Lung (tissue), 12 donors: ENCODE results near the gene RNF152. TPM values are rescaled to one million over a fixed set of nuclear protein-coding genes. Genes with fewer than 3 reads are reported as not detected.

ENCODE experiments used
- ATAC-seq: fragments of 200-7000 bp; cut with Tn5 transposase; one replicate; pipeline ENCODE4 v1.9.1; 2020; ENCODE audit warnings: moderate number of reproducible peaks; ENCODE audit not compliant: insufficient read depth, low FRiP score
- DNase-seq, 3 donors: peaks; one replicate each; pipeline ENCODE4 v3.0.0-alpha.2; 2013 to 2017
- H3K27ac ChIP-seq, 2 donors: one replicate each; pipeline ENCODE4 v1.5.1; 2013; ENCODE audit warnings: mild to moderate bottlenecking in 2 of 2, moderate library complexity in 2 of 2, control low read depth in 1 of 2, inconsistent platforms in 1 of 2, low read depth in 1 of 2, low read length in 1 of 2
- H3K27me3 ChIP-seq, 3 donors: one replicate each; pipeline ENCODE4 v1.5.1; 2013; ENCODE audit warnings: low read length in 2 of 3; ENCODE audit not compliant: control insufficient read depth in 3 of 3, insufficient read depth in 3 of 3
- H3K36me3 ChIP-seq, 4 donors: one replicate each; pipeline ENCODE4 v1.5.1; 2013; ENCODE audit warnings: low read length in 4 of 4, mild to moderate bottlenecking in 1 of 4, moderate library complexity in 1 of 4; ENCODE audit not compliant: control insufficient read depth in 4 of 4, insufficient read depth in 4 of 4
- H3K4me1 ChIP-seq, 5 donors: one replicate each; pipeline ENCODE4 v1.5.1; 2013; ENCODE audit warnings: low read length in 5 of 5, mild to moderate bottlenecking in 2 of 5, moderate library complexity in 1 of 5; ENCODE audit not compliant: control insufficient read depth in 5 of 5, insufficient read depth in 5 of 5
- H3K4me3 ChIP-seq: one replicate; pipeline ENCODE4 v1.5.1; 2013; ENCODE audit warnings: mild to moderate bottlenecking, control low read depth, moderate library complexity
- H3K9ac ChIP-seq, 2 donors: one replicate each; pipeline ENCODE4 v1.5.1; 2013; ENCODE audit warnings: low read length in 2 of 2, control low read depth in 1 of 2; ENCODE audit not compliant: insufficient read depth in 1 of 2
- H3K9me3 ChIP-seq, 4 donors: one replicate each; pipeline ENCODE4 v1.5.1; 2013; ENCODE audit warnings: low read length in 3 of 4, mild to moderate bottlenecking in 1 of 4, moderate library complexity in 1 of 4; ENCODE audit not compliant: control insufficient read depth in 4 of 4, insufficient read depth in 3 of 4
- WGBS, 2 donors: extraction: QIAGEN DNeasy Blood & Tissue Kit; methylation state at CpG; one replicate each; pipeline ENCODE4 v1.1.7; 2013; 5-methylcytosine and 5-hydroxymethylcytosine counted together
- polyA plus RNA-seq, 2 donors: library from polyadenylated mRNA; stranded (reverse); fragments of 200-250 nt; gene quantifications; one replicate each; pipeline ENCODE4 v1.2.1, GENCODE V29; 2013
- total RNA-seq, 2 donors: library from RNA; depleted of rRNA in 1 of 2; stranded (reverse); fragments of >200 nt in 1 of 2; gene quantifications; one replicate each; pipeline ENCODE4 v1.2.1, GENCODE V29; 2014 to 2021
- TF ChIP-seq, protein P1 (sequence below): IDR thresholded peaks from 2 replicates; pipeline ENCODE4 v1.5.1; 2012; ENCODE audit warnings: mild to moderate bottlenecking; ENCODE audit errors: control extremely low read depth, extremely low read depth
- donor health status: control.
- donor health status: control.
- donor health status: Bipolar disorder and iron deficiency.
- donor health status: healthy.
- donor health status: DM: yes; HTN: yes; CAD: no.

The RNF152 gene
- total and polyA plus RNA-seq, 4 donors: 1.1 to 55.6 (median 9.6) TPM

DNA sequence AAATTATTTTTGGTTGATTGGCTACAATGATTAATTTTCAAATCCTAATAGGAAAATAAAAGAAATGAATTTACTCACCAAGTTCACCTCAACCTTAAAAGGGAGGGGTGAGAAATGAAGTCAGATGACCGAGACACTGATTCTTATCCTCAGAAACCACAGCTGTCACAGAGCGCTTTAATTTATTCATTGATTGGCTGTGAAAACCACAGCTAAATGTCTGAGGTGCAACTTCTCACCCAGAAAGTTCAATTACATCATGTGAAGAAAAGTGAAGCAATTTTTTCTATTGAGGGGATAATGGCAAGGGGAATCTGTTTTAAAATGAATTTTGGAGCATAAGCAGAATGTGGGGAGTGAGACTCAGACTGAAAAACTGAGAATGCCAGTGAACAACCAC is 128.4 kb downstream of the RNF152 start:
- WGBS, 2 donors: 42 to 63% methylated on average over 2 of the region's 2 CpGs
- TF ChIP-seq, protein P1, sequence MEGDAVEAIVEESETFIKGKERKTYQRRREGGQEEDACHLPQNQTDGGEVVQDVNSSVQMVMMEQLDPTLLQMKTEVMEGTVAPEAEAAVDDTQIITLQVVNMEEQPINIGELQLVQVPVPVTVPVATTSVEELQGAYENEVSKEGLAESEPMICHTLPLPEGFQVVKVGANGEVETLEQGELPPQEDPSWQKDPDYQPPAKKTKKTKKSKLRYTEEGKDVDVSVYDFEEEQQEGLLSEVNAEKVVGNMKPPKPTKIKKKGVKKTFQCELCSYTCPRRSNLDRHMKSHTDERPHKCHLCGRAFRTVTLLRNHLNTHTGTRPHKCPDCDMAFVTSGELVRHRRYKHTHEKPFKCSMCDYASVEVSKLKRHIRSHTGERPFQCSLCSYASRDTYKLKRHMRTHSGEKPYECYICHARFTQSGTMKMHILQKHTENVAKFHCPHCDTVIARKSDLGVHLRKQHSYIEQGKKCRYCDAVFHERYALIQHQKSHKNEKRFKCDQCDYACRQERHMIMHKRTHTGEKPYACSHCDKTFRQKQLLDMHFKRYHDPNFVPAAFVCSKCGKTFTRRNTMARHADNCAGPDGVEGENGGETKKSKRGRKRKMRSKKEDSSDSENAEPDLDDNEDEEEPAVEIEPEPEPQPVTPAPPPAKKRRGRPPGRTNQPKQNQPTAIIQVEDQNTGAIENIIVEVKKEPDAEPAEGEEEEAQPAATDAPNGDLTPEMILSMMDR: no peak
- DNase-seq (no peak), ATAC-seq (no peak)
- H3K9me3 ChIP-seq: no peaks in the 10 kb centered on the region
- H3K9ac ChIP-seq: no peak overlapping the region
- no peaks in the 10 kb centered on the region for H3K27me3 ChIP-seq
- no peak overlapping the region for H3K4me3 ChIP-seq
- H3K27ac ChIP-seq: no peak overlapping the region
- peaks cover 0 to 4% (median 0%) of the 10 kb centered on the region in 5 donors for H3K4me1 ChIP-seq
- no peaks in the 10 kb centered on the region for H3K36me3 ChIP-seq

DNA sequence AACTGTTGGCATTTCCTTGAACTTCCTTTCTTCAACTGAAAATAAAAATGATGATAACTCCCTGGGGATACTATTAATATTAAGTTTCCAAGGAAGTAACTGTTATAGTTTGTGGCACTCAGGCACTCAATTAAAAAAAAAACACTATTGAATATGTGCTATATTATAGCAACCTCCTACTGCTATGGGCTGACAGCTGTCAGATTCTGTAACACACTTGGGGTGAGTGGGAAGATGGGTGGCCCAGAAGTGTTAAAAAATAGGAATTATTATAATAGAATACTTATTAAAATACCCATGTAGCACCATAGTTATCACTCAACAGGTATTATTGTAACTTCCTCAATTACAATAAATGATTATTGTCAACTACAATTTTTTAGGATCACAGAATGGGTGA is 130.9 kb downstream of the RNF152 start:
- no peak for DNase-seq

More for the DNA sequence above, 130.9 kb downstream of the RNF152 start:
- H3K27ac ChIP-seq: no peak overlapping the region
- TF ChIP-seq, protein P1: no peak
- H3K27me3 ChIP-seq: no peaks in the 10 kb centered on the region
- H3K9me3 ChIP-seq: no peaks in the 10 kb centered on the region
- peaks cover 0 to 4% (median 0%) of the 10 kb centered on the region in 5 donors for H3K4me1 ChIP-seq
- no peak for ATAC-seq
- H3K4me3 ChIP-seq: no peak overlapping the region
- H3K36me3 ChIP-seq: no peaks in the 10 kb centered on the region
- H3K9ac ChIP-seq: no peak overlapping the region
